GM10266 (cell line): Measurements from ENCODE around the gene L3MBTL3.

Experiments
- DNase-seq: peaks from one replicate; pipeline ENCODE4 v3.0.0; 2012; ENCODE audit errors: extremely low spot score
- TF ChIP-seq, protein P1 (sequence below): IDR thresholded peaks from 2 replicates; pipeline ENCODE4 v1.5.1; 2012; ENCODE audit warnings: mild to moderate bottlenecking, low read depth; ENCODE audit not compliant: control insufficient read depth, insufficient read depth; ENCODE audit errors: missing control alignments

Gene L3MBTL3

DNA sequence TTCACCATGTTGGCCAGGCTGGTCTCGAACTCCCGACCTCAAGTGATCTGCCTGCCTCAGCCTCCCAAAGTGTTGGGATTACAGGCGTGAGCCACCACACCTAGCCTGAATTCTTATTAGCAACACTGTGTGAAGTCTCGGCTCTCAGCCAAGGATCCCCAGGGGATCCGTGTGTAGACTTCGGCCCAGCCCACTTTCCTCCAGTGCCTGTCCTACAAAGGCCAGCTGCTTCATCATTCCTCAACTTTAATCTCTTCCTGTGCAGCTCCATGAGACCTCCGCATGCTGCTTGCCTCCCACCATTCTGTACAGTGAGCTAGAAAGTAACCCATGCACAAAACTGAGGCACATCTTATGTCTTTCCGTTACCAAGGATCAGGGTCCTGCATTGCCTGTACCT, 132.5 kb downstream of the L3MBTL3 start:
- no peak for DNase-seq
- TF ChIP-seq, protein P1, sequence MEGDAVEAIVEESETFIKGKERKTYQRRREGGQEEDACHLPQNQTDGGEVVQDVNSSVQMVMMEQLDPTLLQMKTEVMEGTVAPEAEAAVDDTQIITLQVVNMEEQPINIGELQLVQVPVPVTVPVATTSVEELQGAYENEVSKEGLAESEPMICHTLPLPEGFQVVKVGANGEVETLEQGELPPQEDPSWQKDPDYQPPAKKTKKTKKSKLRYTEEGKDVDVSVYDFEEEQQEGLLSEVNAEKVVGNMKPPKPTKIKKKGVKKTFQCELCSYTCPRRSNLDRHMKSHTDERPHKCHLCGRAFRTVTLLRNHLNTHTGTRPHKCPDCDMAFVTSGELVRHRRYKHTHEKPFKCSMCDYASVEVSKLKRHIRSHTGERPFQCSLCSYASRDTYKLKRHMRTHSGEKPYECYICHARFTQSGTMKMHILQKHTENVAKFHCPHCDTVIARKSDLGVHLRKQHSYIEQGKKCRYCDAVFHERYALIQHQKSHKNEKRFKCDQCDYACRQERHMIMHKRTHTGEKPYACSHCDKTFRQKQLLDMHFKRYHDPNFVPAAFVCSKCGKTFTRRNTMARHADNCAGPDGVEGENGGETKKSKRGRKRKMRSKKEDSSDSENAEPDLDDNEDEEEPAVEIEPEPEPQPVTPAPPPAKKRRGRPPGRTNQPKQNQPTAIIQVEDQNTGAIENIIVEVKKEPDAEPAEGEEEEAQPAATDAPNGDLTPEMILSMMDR, result no peak

DNA sequence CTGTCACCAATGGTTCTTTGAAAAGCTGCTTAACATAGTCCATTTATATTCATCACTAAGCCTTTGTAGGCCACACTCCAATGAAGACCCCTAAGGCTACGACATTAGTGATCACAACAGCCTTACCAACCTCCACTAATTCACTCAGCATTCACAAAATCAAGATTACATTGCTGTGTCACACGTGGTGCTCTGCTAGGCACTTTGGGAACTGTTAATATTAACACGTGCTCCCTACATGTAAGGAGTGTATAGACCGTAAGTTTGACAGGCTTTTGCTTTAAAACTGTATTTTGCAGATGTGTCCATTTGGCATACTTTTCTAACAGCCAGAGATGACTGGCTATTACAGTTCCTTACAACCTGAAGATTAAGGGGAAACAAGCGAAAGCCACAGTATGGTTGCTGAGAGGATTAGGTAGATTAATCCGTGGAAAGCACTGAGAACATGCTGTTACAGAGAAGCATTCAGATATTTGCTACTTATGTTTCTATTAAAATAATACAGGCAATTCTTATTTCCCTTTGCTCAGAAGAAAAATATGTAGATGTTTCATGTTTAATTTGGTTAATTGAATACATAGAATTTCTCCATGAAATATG, 134.6 kb downstream of the L3MBTL3 start:
- TF ChIP-seq, protein P1, result no peak

DNA sequence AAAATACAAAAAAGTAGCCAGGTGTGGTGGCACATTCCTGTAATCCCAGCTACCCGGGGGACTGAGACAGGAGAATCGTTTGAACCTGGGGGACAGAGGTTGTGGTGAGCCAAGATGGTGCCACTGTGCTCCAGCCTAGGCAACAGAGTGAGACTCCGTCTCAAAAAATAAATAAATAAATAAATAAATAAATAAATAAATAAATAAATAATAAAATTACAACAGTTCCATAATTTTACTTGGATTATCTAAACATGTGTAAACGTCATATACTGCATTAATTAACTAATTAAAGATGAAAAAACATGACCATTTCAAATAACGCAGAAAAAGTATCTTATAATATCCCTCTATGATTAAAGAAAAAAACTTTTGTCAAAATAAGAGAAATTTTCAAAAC, 138.5 kb downstream of the L3MBTL3 start:
- no peak for DNase-seq
- TF ChIP-seq, protein P1, result no peak

More for the DNA sequence above, 134.6 kb downstream of the L3MBTL3 start:
- no peak for DNase-seq

DNA sequence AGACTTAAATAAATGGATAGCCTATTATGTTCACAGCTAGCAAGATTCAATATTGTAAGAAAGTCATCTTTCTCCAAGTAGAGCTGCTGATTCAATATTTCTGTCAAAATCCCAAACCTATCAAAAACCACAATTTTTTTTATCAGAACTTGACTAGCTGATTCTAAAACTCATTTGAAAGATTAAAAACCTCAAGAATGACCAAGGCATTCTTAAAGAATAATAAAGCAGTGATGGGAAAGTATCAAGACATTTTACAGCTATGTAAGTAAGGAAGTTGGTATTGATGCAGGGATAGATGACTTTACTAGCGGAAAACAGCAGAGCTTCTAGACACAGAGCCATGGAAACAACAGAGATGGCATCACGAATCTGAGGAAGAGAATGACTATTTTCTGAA, 139.7 kb downstream of the L3MBTL3 start:
- TF ChIP-seq, protein P1, result no peak
- no peak for DNase-seq

DNA sequence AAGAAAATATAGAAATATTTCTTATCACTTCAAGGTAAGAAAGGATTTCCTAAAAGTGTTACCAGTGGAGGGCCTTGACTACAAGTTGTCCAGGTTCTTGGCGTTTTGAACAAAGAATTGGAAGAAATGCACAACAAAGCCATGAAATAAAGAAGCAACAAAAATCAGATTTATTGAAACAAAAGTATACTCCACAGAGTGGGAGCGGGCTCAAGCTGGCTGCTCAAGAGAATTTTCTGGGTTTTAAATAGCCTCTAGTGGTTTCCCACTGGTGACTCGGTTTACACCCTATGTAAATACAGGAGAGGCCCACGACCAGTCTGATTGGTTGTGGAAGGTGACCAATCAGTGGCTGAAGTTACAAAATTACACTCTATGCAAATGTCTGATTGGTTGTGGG, 140.2 kb downstream of the L3MBTL3 start:
- DNase-seq, result no peak
- TF ChIP-seq, protein P1, result no peak

DNA sequence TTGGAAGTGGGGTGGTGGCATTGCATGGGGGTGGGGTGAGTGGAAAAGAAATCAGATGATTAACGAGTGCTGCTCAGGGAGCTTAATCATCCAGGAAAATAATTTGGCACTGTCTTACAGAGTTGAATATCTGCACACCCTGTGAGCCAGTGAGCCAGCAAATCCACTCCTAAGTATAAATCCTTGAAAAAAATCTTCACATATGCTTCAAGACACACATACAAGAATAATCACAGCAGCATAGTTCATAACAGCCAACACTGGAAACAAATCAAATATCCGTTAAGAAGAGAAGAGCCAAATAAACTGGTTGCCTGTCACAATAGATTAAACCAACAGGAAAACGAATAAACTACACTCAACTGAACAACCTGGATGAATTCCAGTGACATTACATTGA, 141.6 kb downstream of the L3MBTL3 start:
- TF ChIP-seq, protein P1, result no peak
- DNase-seq, result no peak

DNA sequence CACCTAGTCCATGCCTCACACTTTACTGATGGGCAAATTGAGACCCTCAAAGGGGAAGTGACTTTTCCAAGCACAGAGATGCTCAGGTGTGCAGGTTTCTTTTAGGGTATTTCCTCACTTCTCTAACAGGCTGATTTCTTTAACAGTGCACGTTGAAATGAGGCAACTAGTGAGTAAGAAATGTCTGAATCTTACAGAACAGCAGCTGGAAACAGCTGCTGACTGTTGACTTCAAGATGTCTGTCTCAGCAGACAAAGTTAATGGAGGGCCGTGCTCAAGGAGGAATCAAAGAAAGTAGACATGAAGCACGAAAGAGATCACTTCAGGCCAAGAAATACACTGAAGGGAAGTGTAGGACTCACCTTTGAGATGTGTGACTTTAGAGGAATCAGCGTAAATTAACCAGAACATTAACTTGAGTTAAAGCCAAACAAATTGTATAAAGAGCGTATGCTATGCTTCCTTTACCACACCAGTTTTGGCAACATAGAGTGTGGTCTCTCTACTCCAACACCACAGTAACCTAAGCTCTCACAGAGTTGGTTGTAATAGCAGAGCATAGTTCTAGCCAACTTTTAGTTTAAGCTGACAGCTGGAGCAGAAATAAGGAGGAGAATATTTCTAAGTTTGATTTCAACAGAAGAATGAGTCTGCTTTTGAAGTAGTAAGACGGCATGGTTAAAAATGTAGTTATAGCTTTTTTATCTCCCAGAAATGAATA, 143.5 kb downstream of the L3MBTL3 start:
- no peak for DNase-seq
- TF ChIP-seq, protein P1, result no peak
